GM06990 (cell line): ENCODE measurements around the gene DENND11.

Experiments
- DNase-seq: peaks from one replicate; pipeline ENCODE4 v3.0.0-alpha.2; 2011; ENCODE audit not compliant: insufficient read length; ENCODE audit errors: extremely low read depth
- H3K27me3 ChIP-seq: replicated peaks from 2 replicates; pipeline ENCODE4 v1.6.0; 2011; ENCODE audit warnings: low read length; ENCODE audit not compliant: control insufficient read depth, insufficient read depth
- H3K36me3 ChIP-seq: 2 replicates; pipeline ENCODE4 v1.5.1; 2011; ENCODE audit warnings: low read length; ENCODE audit not compliant: control insufficient read depth, insufficient read depth
- H3K4me3 ChIP-seq: replicated peaks from 2 replicates; pipeline ENCODE4 v1.5.1; 2011; ENCODE audit warnings: low read depth, mild to moderate bottlenecking, control low read depth, low read length
- TF ChIP-seq, protein P1 (sequence below): IDR thresholded peaks from 2 replicates; pipeline ENCODE4 v1.5.1; 2011; ENCODE audit warnings: low read length, control low read depth, mild to moderate bottlenecking, inconsistent platforms; ENCODE audit not compliant: insufficient read depth, poor library complexity, severe bottlenecking

Gene DENND11

DNA sequence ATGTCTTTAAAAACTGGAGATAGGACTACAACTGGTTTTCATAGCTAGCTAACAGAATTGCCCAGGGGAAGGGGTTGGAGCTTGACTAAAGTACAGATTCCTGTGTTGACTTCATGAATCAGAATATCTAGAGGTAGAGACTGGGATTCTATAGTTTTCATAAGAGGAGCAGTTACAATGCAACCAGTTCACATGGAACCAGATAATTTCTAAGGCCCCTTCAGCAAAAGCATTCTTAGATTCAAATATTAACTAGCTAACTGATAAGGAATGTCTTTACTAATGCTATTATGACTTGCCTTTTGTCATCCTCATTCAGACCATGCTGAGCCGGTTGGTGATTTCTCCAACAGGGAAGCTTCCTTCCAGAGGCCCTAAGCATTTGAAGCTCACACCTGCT lies 11.9 kb upstream of the DENND11 start:
- no peaks in the 10 kb centered on the region for H3K36me3 ChIP-seq
- no peak for DNase-seq
- TF ChIP-seq, protein P1, sequence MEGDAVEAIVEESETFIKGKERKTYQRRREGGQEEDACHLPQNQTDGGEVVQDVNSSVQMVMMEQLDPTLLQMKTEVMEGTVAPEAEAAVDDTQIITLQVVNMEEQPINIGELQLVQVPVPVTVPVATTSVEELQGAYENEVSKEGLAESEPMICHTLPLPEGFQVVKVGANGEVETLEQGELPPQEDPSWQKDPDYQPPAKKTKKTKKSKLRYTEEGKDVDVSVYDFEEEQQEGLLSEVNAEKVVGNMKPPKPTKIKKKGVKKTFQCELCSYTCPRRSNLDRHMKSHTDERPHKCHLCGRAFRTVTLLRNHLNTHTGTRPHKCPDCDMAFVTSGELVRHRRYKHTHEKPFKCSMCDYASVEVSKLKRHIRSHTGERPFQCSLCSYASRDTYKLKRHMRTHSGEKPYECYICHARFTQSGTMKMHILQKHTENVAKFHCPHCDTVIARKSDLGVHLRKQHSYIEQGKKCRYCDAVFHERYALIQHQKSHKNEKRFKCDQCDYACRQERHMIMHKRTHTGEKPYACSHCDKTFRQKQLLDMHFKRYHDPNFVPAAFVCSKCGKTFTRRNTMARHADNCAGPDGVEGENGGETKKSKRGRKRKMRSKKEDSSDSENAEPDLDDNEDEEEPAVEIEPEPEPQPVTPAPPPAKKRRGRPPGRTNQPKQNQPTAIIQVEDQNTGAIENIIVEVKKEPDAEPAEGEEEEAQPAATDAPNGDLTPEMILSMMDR: no peak
- H3K27me3 ChIP-seq: no peaks in the 10 kb centered on the region
- no peak overlapping the region for H3K4me3 ChIP-seq

DNA sequence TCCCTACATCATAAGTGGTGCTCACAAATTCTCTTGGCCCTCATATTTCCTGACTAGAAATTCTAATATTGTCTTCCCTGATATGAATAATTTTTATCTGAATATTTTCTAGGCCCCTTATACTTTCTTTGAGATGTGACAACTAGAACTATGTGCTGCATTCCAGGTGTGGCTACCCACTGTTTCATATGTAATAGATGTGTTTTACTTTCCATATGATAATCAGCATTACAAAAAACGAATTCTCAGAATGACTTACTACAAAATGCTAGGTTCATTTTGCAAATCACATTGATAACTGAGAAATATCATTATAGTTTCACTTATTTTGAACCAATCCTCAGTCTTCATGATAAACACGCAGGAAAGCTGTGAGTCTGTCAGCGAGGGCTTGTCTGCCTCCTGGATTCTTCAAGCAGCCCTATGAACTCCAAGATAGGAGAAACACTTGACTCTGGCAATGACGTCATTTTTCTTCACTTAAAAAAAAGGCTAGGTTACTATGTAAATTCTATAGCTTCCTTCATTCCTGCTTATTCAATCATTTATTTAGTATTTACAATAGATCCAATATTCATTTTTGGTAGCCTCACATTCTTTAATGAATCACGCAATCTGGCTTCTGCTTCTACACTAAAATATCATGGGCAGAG lies 10.8 kb upstream of the DENND11 start:
- Histone ChIP-seq H3K4me3 (no peak overlapping the region), H3K27me3 (no peaks in the 10 kb centered on the region), H3K36me3 (no peaks in the 10 kb centered on the region)
- DNase-seq: no peak
- TF ChIP-seq, protein P1: no peak

DNA sequence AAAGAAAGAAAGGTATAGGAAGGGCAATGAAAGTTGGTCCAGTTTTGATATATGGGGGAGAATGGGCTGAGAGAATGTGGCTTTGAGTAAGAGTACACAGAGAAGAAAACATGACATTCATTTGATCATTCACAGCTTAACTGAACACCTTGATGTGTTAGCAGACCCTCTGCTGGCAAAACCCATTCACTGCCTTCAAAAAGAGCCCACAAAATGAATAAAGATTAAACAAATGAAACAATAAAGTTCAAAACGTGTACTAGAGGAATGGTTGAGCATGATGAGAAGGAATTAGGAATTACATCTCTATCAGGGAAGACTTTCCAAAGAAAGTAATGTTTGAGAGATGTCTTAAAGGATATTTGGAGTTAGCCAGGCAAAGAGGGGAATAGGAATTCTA lies 8.3 kb upstream of the DENND11 start:
- no peak for DNase-seq
- TF ChIP-seq, protein P1: no peak
- Histone ChIP-seq H3K36me3 (no peaks in the 10 kb centered on the region), H3K27me3 (no peaks in the 10 kb centered on the region), H3K4me3 (no peak overlapping the region)

DNA sequence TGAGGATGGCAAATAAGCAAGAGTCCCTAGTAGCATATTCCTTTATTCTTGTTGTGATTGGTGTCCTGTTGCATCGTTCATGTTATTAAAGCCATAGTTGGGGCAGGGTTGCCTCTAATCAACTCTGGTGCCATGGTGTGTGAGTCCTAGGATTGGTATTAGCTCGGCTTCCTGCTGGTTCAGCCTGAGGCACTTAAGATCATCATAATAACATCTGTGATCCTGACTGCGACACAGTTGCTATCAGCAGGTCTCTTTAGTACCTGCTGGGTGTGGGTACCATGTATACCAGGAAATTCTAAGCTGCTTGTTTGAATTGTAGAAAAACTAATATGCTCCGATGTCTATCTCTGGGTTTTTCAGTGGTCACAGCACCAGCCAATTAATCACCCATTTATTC lies 7.8 kb upstream of the DENND11 start:
- Histone ChIP-seq H3K36me3 (no peaks in the 10 kb centered on the region), H3K4me3 (no peak overlapping the region), H3K27me3 (no peaks in the 10 kb centered on the region)
- DNase-seq: no peak
- TF ChIP-seq, protein P1: no peak

DNA sequence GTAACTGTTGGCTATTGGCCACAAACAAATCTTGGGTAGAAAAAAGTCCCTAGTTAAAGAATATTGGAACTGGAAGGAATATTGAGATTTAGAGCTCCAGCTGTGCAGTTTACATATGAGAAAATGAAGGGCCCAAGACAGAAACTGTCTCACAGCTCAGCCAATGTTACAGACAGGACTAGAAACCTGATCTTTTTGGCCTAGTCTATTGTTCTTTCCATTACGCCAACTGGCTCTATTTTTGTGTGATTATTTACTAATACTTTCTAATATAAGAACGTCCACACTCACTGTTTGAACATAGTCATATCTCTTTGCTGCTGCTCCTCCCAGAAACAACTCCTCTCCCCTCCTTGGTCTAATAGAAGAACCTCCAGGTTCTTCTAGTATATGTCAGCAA lies 7.4 kb upstream of the DENND11 start:
- H3K36me3 ChIP-seq: no peaks in the 10 kb centered on the region
- no peak overlapping the region for H3K4me3 ChIP-seq
- no peaks in the 10 kb centered on the region for H3K27me3 ChIP-seq
- TF ChIP-seq, protein P1: no peak
- DNase-seq: no peak

DNA sequence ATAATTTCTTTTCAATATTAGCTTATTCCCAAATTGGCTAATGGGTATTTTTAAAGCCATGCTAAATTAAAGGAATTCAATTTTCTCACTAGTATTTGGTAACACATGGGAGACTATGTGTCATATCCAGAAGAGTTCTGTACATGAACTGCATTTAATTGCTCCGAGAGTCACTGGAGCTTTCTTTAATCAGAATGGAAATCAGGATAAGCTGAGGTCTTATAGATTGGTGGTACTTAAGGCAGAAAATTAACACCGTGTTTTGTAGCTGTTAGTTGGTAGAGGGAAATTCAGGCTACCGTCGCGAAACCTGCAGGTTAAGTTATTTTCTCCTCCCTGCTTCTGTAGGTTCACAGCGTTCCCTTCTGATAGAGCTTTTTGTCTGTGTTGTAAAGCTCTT lies 6.4 kb upstream of the DENND11 start, which contains the start of gene WEE2:
Gene WEE2, plus strand, starts transcription at position 3 of the 400 bp plus-strand sequence. CDS start 406 bp downstream, outside the sequence.
- no peak within 1 kb of the TSS for H3K4me3 ChIP-seq
- DNase-seq: no peak
- TF ChIP-seq, protein P1: no peak

More for the DNA sequence above, 6.4 kb upstream of the DENND11 start, which contains the start of gene WEE2:
- no peaks in the 10 kb centered on the region for H3K36me3 ChIP-seq
- no peaks in the 10 kb centered on the region for H3K27me3 ChIP-seq
